Progenitor cell of endocrine pancreas (in vitro differentiated cells): Measurements from ENCODE around the gene TMEM101. TPM values are rescaled to one million over a fixed set of nuclear protein-coding genes. Genes with fewer than 3 reads are reported as not detected.
"Not testable (repeated sequence)": the region's sequence is repeated elsewhere in the genome, so short reads cannot be mapped to it uniquely, and the experiment has no call there.

Experiments used
- DNase-seq: peaks from one replicate; pipeline ENCODE4 v3.0.0; 2021; ENCODE audit warnings: low spot score; ENCODE audit not compliant: unreplicated experiment
- H3K27ac Mint-ChIP-seq: 2 replicates; pipeline ENCODE4 v1.8.0; 2021; ENCODE audit warnings: mild to moderate bottlenecking, moderate library complexity, mixed read lengths
- H3K27me3 Mint-ChIP-seq: 2 replicates; pipeline ENCODE4 v1.8.0; 2021; ENCODE audit warnings: mixed read lengths
- H3K36me3 Mint-ChIP-seq: 2 replicates; pipeline ENCODE4 v1.8.0; 2022; ENCODE audit warnings: mixed read lengths; ENCODE audit not compliant: insufficient read depth
- H3K4me1 Mint-ChIP-seq: 2 replicates; pipeline ENCODE4 v1.8.0; 2021; ENCODE audit warnings: low read depth, mixed read lengths
- H3K4me3 Mint-ChIP-seq: 2 replicates; pipeline ENCODE4 v1.8.0; 2021; ENCODE audit warnings: low read depth, mild to moderate bottlenecking, moderate library complexity, mixed read lengths
- H3K9me3 Mint-ChIP-seq: 2 replicates; pipeline ENCODE4 v1.8.0; 2021; ENCODE audit warnings: low read depth, mixed read lengths
- CTCF ChIP-seq: fragments of 200-600 bp; sonication (generic); IDR thresholded peaks from one replicate; pipeline ENCODE4 v1.5.0; 2021; ENCODE audit warnings: antibody characterized with exemption, mild to moderate bottlenecking; ENCODE audit not compliant: unreplicated experiment
- total RNA-seq: library from RNA; stranded (reverse); gene quantifications from 2 replicates; pipeline ENCODE4 v1.2.1, GENCODE V29; 2021

Gene TMEM101
- total RNA-seq, 1 donor from 2014 or later, result 27.5 TPM

- no peak for TF ChIP-seq CTCF
- no peak for DNase-seq
These were observed 38.5 kb upstream of the TMEM101 start for GRCh38 chr17:44053125-44053872.

GRCh38 chr17:44049294-44050060 lies 34.7 kb upstream of the TMEM101 start:
- TF ChIP-seq CTCF, result no peak
- no peaks in the 10 kb centered on the region for H3K9me3 Mint-ChIP-seq
- H3K36me3 Mint-ChIP-seq, result peaks cover 11% of the 10 kb centered on the region
- no peak for DNase-seq
- H3K4me1 Mint-ChIP-seq, result no peaks in the 10 kb centered on the region
- H3K4me3 Mint-ChIP-seq, result no peak overlapping the region
- H3K27ac Mint-ChIP-seq, result no peak overlapping the region
- H3K27me3 Mint-ChIP-seq, result no peaks in the 10 kb centered on the region

More at GRCh38 chr17:44053125-44053872, 38.5 kb upstream of the TMEM101 start:
- Mint-ChIP-seq H3K4me3 (no peak overlapping the region), H3K4me1 (no peaks in the 10 kb centered on the region), H3K9me3 (no peaks in the 10 kb centered on the region), H3K27me3 (no peaks in the 10 kb centered on the region), H3K36me3 (peaks cover 10% of the 10 kb centered on the region), H3K27ac (peak overlapping the region; percentile 76)

GRCh38 chr17:44046893-44047292 lies 32.1 kb upstream of the TMEM101 start:
- DNase-seq, H3K27ac Mint-ChIP-seq, H3K4me1 Mint-ChIP-seq, H3K27me3 Mint-ChIP-seq, H3K36me3 Mint-ChIP-seq, H3K4me3 Mint-ChIP-seq, H3K9me3 Mint-ChIP-seq: not testable (repeated sequence)

GRCh38 chr17:44045486-44045885 lies 30.7 kb upstream of the TMEM101 start:
- Mint-ChIP-seq H3K36me3 (peaks cover 7% of the 10 kb centered on the region), H3K27ac (no peak overlapping the region), H3K4me3 (no peak overlapping the region), H3K27me3 (no peaks in the 10 kb centered on the region), H3K4me1 (peaks cover 4% of the 10 kb centered on the region), H3K9me3 (no peaks in the 10 kb centered on the region)
- no peak for TF ChIP-seq CTCF
- DNase-seq, result no peak

- TF ChIP-seq CTCF, result no peak
- peaks cover 4% of the 10 kb centered on the region for H3K4me1 Mint-ChIP-seq
- H3K36me3 Mint-ChIP-seq, result peaks cover 8% of the 10 kb centered on the region
- DNase-seq, result no peak
- no peak overlapping the region for H3K27ac Mint-ChIP-seq
- H3K27me3 Mint-ChIP-seq, result no peaks in the 10 kb centered on the region
- H3K9me3 Mint-ChIP-seq, result no peaks in the 10 kb centered on the region
- no peak overlapping the region for H3K4me3 Mint-ChIP-seq
These were observed 29.3 kb upstream of the TMEM101 start for GRCh38 chr17:44044071-44044470.
